ENCODE measurements around the gene AFAP1L2.

- TF ChIP-seq EZH2 (IDR thresholded peaks at IDR 0.05; ENCODE audit: borderline replicate concordance, insufficient read depth, low read depth, low read length, poor library complexity, severe bottlenecking), result no peak
- TF ChIP-seq, protein P1, sequence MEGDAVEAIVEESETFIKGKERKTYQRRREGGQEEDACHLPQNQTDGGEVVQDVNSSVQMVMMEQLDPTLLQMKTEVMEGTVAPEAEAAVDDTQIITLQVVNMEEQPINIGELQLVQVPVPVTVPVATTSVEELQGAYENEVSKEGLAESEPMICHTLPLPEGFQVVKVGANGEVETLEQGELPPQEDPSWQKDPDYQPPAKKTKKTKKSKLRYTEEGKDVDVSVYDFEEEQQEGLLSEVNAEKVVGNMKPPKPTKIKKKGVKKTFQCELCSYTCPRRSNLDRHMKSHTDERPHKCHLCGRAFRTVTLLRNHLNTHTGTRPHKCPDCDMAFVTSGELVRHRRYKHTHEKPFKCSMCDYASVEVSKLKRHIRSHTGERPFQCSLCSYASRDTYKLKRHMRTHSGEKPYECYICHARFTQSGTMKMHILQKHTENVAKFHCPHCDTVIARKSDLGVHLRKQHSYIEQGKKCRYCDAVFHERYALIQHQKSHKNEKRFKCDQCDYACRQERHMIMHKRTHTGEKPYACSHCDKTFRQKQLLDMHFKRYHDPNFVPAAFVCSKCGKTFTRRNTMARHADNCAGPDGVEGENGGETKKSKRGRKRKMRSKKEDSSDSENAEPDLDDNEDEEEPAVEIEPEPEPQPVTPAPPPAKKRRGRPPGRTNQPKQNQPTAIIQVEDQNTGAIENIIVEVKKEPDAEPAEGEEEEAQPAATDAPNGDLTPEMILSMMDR (IDR thresholded peaks at IDR 0.05), result no peak
These were observed 22.2 kb upstream of the AFAP1L2 start for GRCh38 chr10:114426476-114426875.
